NCI-H187 (cell line): ENCODE results near the gene RNF186.
A peak's percentile ranks its signal among the peaks of the same experiment; 100 is the strongest.
"Not testable (repeated sequence)": the region's sequence is repeated elsewhere in the genome, so short reads cannot be mapped to it uniquely, and the experiment has no call there.

Experiments used
- DNase-seq, 2 experiments: peaks; one replicate each; lab custom pipeline; 2025; lab: John Stamatoyannopoulos, UW

RNF186 gene

DNA sequence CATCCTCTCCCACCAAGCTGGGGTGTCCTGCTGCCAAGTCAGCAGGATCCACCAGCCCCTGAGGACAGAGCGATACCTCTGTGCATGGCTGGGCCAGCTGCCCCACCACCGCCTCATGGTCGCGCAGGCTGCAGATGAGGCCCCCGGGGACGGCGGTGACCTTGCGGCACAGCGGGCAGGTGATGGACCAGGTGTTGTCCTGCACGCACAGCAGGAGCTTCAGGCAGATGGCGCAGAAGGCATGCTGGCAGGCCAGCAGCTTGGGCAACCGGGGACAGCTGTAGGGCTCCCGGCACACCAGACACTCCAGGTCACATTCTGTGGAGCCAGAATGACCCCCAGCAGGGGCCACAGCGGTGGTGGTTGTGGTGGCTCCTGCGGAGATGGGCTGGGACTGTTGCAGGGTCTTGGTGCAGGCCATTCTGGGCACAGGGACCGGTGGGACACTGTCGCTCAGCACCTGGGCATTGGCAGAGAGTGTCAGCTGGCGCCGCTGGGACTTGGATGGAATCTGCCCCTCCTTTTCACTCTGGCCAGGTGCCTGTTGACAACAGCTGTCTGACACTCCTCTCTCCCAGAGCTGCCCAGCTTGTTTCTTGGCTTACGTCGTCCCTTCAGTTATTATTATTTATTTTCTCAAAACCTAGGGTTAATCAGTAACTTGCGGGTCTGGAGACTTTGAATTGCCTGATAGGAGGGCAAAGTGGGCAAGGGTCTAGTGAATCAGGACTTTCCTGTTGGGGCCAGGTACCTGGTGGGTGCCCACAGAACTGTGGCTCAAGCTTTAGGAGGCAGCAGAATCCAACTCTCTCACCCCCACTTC is at the start of gene RNF186:
Gene RNF186, minus strand, starts transcription at position 603 of the 823 bp plus-strand sequence. Its CDS starts 182 bp downstream, at position 421.
- peak; percentile 45 to 67 for DNase-seq

DNA sequence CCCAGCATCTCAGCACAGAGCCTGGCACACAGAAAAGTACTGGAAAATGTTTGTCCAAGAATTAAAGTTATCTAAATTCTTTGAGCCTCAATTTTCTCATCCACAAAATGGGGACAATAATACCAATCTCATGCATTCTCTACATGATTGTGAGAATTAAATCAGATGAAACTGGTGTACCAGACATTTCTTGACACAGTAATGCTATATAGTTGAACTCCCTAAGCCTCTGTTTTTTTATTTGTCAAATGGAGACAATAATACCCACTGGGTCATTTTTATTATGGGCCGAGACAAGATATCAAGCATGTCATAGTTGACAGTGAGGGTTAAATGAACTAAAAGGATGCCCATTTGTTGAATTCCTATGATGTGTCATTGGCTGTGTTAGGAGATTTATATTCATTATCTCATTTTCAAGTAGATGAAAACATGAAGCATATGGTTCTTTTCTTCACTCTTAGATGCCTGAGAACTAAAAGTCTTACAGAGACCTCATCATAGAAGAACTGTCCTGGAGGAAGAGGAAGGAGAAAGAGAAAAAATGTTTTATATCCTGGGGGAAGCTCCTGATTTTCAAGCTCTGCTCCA is 49.6 kb upstream of the RNF186 start:
- DNase-seq, result no peak

- DNase-seq, result no peak
Observed at GRCh38 chr1:19862944-19863343, 47.9 kb upstream of the RNF186 start.

GRCh38 chr1:19861842-19862530 is 46.9 kb upstream of the RNF186 start:
- DNase-seq, result no peak

DNA sequence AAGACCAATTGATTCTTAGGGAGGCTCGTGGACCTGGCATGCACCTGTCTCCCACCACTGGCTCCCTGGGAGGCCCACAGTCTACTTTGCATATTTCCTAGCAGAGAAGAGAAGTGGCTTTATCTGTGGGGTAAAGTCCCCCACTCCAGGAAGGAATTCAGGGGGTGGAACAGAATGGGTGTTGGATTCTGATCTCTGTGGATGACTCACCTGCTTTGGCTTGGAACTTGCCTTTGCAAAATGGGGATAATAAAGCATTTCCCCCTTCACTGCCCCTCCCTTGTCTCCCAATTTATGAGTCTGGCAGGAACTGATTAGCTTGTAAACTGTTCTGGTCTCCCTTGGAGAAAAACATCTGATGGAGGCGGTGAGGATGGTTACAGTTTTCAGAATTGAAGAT is 46.0 kb upstream of the RNF186 start:
- no peak for DNase-seq

GRCh38 chr1:19860418-19860817 is 45.3 kb upstream of the RNF186 start:
- no peak for DNase-seq

DNA sequence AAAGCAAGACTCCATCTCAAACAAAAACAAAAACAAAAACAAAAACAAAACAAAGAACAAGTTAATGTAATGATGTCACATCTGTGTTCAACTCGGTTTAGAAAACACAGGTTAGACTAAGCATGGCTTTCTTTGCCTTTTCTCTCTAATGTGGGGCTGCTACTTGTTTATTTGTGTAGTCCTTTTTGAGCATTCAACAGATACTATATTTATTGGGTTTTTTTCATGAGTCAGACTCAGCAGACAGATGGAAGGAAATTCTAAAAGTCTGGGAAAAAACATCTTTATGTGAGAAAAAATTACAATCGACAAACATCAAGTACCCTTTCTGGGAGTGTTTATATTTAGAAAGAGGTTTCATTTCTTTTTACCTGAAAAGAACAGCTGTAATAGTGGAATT is 44.8 kb upstream of the RNF186 start:
- no peak for DNase-seq

GRCh38 chr1:19858893-19859292 is 43.8 kb upstream of the RNF186 start:
- no peak for DNase-seq

GRCh38 chr1:19854866-19855265 is 39.8 kb upstream of the RNF186 start:
- no peak for DNase-seq

DNA sequence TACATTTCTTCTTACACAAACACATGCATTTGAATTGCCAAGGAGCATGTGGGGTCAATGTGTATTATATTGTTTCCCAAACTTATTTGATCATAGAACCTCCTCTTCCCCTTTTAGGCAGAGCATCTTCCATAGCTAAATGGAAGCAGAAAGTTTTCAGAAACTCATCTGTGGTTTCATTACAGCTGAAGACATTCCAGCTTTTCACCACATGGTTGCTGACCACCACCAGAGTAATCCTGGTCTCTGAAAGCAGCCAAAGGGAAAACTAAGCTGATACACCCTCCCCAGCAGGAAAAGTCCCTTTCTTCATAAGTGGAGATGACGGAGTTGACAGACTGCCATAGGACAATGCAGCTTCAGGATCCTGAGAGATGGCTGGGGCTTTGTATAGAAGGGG is 37.0 kb upstream of the RNF186 start:
- DNase-seq, result no peak

GRCh38 chr1:19850214-19850613 is 35.1 kb upstream of the RNF186 start:
- DNase-seq, result no peak

- not testable (repeated sequence) for DNase-seq
Observed at GRCh38 chr1:19849307-19849706, 34.2 kb upstream of the RNF186 start.

DNA sequence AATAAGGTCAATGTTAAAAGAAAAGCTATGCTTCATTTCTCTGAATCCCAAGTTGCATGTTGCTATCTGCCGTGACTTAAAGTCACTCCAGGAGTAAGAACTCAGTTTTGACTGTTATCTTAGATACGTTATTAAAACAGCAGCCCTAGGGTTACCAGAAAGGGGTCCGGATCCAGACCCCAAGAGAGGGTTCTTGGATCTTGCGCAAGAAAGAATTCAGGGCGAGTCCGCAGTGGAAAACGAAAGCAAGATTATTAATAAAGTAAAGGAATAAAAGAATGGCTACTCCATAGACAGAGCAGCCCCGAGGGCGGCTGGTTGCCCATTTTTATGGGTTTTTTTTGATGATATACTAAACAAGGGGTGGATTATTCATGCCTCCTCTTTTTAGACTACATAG is 32.3 kb upstream of the RNF186 start:
- not testable (repeated sequence) for DNase-seq

GRCh38 chr1:19846338-19846737 is 31.3 kb upstream of the RNF186 start:
- DNase-seq, result no peak

DNA sequence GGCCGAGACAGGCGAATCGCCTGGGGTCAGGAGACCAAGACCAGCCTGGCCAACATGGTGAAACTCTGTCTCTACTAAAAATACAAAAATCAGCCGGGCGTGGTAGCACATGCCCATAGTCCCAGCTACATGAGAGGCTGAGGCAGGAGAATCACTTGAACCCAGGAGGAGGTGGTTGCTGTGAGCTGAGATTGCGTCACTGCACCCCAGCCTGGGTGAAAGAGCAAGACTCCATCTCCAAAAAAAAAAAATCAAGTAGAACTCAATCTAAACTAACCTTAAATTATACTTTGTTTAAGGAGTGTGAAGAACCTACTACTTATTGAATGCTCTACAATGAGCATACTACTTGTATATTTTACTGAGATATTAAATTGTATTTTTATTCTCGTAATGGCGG is 30.5 kb upstream of the RNF186 start:
- no peak for DNase-seq

GRCh38 chr1:19844731-19845495 is 29.8 kb upstream of the RNF186 start:
- no peak for DNase-seq

- DNase-seq, result no peak
Observed at GRCh38 chr1:19840228-19840627, 25.1 kb upstream of the RNF186 start.

GRCh38 chr1:19837866-19838265 is 22.8 kb upstream of the RNF186 start:
- DNase-seq, result no peak

- DNase-seq, result no peak
Observed at GRCh38 chr1:19835578-19835977, 20.5 kb upstream of the RNF186 start.

DNA sequence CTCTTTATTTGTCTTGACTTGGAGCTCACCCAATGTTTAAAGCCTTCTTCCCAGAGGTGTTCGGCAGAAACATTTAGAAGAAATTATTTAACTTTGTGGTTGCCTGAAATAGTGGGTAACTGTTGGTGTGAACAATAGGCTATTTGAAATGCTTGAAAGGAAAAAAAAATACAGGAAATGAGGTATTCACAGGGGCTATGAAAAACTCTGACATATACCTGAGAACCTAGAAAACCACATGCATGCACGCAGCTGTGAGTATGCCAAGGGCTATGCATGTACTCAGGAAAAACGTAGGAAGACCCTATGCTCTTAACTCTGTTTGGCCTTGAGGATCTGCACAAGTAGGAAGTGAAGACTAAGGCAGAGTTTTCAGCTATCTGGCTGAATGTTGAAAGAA is 16.4 kb upstream of the RNF186 start:
- DNase-seq, result no peak

DNA sequence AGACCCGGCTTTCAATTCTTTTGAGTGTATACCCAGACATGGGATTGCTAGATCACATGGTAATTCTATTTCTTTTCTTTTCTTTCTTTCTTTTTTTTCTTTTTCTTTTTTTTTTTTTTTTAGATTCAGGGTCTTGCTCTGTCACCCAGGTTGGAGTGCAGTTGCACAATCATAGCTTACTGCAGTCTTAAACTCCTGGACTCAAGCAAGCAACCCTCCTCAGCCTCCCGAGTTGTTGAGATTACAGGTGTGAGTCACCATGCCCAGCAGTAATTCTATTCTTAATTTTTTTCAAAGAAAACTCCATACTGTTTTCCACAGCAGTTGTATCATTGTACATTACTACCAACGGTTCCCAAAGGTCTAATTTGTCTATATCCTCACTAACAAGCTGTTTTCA is 13.5 kb upstream of the RNF186 start:
- DNase-seq, result no peak

DNA sequence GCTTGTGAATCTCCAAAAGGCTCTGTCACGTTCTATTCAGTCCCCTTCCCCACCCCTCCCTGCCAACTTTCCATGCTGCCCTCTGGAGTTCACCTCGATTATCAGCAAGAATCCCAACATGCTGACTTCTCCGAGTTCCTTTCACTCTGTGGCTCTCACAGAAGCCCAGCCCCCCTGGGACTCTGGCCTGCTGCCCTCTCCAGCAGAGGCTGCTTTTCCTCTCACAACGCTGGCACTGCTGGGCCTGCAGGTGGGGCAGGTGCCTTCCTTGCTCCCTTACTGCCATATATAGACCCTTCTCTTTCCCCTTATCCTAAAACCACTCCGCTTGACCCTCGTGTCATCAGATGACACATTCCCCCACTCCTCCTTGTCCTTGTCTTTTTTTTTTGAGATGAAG is 10.2 kb upstream of the RNF186 start:
- no peak for DNase-seq
